OCI-LY7 (cell line): ENCODE measurements around the gene HPDL. TPM values are rescaled to one million over a fixed set of nuclear protein-coding genes. Genes with fewer than 3 reads are reported as not detected.

Source experiments
- BruUV-seq: library from RNA; stranded (reverse); fragments of 400-500 nt; replicated peaks from 2 replicates; lab custom pipeline; 2021; lab: Mats Ljungman, UMichigan
- CTCF ChIA-PET: fragments of 300-600 bp; sonication (Branson Sonifier 250); formaldehyde crosslinking; loops from one replicate; lab custom pipeline; 2022; ENCODE audit warnings: antibody characterized with exemption; ENCODE audit not compliant: unreplicated experiment; lab: Charles Lee
- POLR2A ChIA-PET: fragments of 300-600 bp; sonication (Branson Sonifier 250); formaldehyde crosslinking; loops from one replicate; lab custom pipeline; 2022; ENCODE audit warnings: antibody characterized with exemption; lab: Charles Lee
- DNase-seq: peaks from one replicate; pipeline ENCODE4 v3.0.0-alpha.2; 2015; ENCODE audit warnings: low spot score
- H2AFZ ChIP-seq: fragments of 200-600 bp; sonication (generic), shearing (Covaris generic); 2 replicates; pipeline ENCODE4 v1.6.1; 2014; ENCODE audit warnings: mild to moderate bottlenecking, antibody characterized with exemption, low read length, moderate library complexity
- H3K27ac ChIP-seq: fragments of 200-600 bp; sonication (generic); 2 replicates; pipeline ENCODE4 v1.5.1; 2014; ENCODE audit warnings: mixed run types, low read depth, mild to moderate bottlenecking, moderate library complexity, low read length, inconsistent platforms; ENCODE audit not compliant: poor library complexity, severe bottlenecking
- H3K36me3 ChIP-seq: fragments of 200-600 bp; sonication (generic); 2 replicates; pipeline ENCODE4 v1.6.1; 2014; ENCODE audit warnings: mild to moderate bottlenecking, antibody characterized with exemption, low read length, moderate library complexity, mixed read lengths; ENCODE audit not compliant: insufficient read depth
- H3K4me1 ChIP-seq: fragments of 200-600 bp; sonication (generic); 2 replicates; pipeline ENCODE4 v1.5.1; 2014; ENCODE audit warnings: mild to moderate bottlenecking, low read length; ENCODE audit not compliant: insufficient read depth, poor library complexity, severe bottlenecking
- H3K4me2 ChIP-seq: fragments of 200-600 bp; sonication (generic); 2 replicates; pipeline ENCODE4 v1.6.1; 2014; ENCODE audit warnings: mild to moderate bottlenecking, low read length
- H3K4me3 ChIP-seq: fragments of 200-600 bp; sonication (generic); 2 replicates; pipeline ENCODE4 v1.5.1; 2014; ENCODE audit warnings: mild to moderate bottlenecking, low read depth, low read length; ENCODE audit not compliant: poor library complexity, severe bottlenecking
- H3K79me2 ChIP-seq: fragments of 200-600 bp; sonication (generic); 2 replicates; pipeline ENCODE4 v1.6.1; 2016; ENCODE audit warnings: low read depth, mild to moderate bottlenecking, low read length, moderate library complexity, mixed read lengths; ENCODE audit not compliant: insufficient read depth
- H3K9me2 ChIP-seq: fragments of 200-600 bp; sonication (generic); 2 replicates; pipeline ENCODE4 v1.6.1; 2016; ENCODE audit warnings: mild to moderate bottlenecking, low read length, mixed read lengths; ENCODE audit not compliant: insufficient read depth
- H3K9me3 ChIP-seq: fragments of 200-600 bp; sonication (generic); 2 replicates; pipeline ENCODE4 v1.6.1; 2014; ENCODE audit warnings: mild to moderate bottlenecking, mixed run types, low read length, mixed read lengths
- H4K20me1 ChIP-seq: fragments of 200-600 bp; sonication (generic); 2 replicates; pipeline ENCODE4 v1.6.1; 2014; ENCODE audit warnings: mild to moderate bottlenecking, antibody characterized with exemption, low read length, moderate library complexity, mixed read lengths; ENCODE audit not compliant: insufficient read depth
- CTCF ChIP-seq: fragments of 200-600 bp; sonication (generic); conservative IDR thresholded peaks from 2 replicates; pipeline ENCODE4 v1.5.1; 2014; ENCODE audit warnings: mild to moderate bottlenecking, antibody characterized with exemption, low read length, moderate library complexity, mixed read lengths
- EZH2phosphoT487 ChIP-seq: fragments of 200-600 bp; sonication (generic); IDR thresholded peaks from 2 replicates; pipeline ENCODE4 v1.6.1; 2018; ENCODE audit warnings: low read depth, borderline replicate concordance, mild to moderate bottlenecking, mixed run types, antibody characterized with exemption, low read length, moderate library complexity, mixed read lengths
- intact Hi-C: fragments of 100-400 bp; cut with micrococcal nuclease; formaldehyde crosslinking; loops from one replicate; pipeline ENCODE4 v1.10.0; 2022; ENCODE audit not compliant: unreplicated experiment
- total RNA-seq, 2 experiments: library from RNA; depleted of rRNA in 1 of 2; stranded (reverse); fragments of >200 nt in 1 of 2; shearing (Covaris generic) in 1 of 2; gene quantifications; 2 replicates each; pipeline ENCODE4 v1.2.3, GENCODE V29; 2014 to 2022

HPDL gene
- total RNA-seq, 2 experiments from 2014 or later = 25.2 to 25.8 TPM

- Histone ChIP-seq H3K9me2 (no peaks in the 10 kb centered on the region), H2AFZ (no peak overlapping the region), H4K20me1 (no peaks in the 10 kb centered on the region), H3K27ac (no peak overlapping the region), H3K36me3 (no peaks in the 10 kb centered on the region), H3K4me2 (no peak overlapping the region), H3K79me2 (no peaks in the 10 kb centered on the region), H3K9me3 (peaks cover 11% of the 10 kb centered on the region; the same call in 1 of the 2 replicates), H3K4me3 (no peak overlapping the region), H3K4me1 (no peaks in the 10 kb centered on the region)
- POLR2A ChIA-PET = interaction anchor here (0.6 to 1.5 kb wide), 5 partner anchors 8 to 130 kb away, joined by 3 to 8 read pairs (median 3); no protein-coding TSS in a partner anchor
- TF ChIP-seq EZH2phosphoT487 (no peak), CTCF (no peak)
- intact Hi-C loops = no loop called here
- CTCF ChIA-PET = no interaction called here
- BruUV-seq = no TSS peak
- DNase-seq = no peak
Measured at GRCh38 chr1:45314266-45314665, 12.4 kb upstream of the HPDL start.

DNA sequence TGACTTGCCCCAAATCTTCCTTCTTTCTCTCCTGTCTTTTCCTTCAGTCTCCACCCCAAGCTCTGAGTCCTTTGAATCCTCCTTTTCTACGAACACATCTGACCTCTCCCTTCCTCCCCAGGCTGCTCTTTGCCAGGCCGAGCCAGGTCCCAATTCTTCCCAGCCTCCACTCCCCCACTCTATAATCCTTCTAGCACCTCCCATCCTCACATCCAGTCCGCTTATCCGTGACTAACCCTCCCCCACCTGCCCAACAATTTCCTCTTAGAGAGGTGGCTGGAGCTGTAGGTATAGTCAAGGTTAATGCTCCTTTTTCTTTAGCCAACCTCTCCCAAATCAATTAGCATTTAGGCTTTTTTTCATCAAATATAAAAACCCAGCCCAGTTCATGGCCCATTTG lies 9.5 kb upstream of the HPDL start:
- ChIA-PET CTCF (interaction anchor here (0.6 kb wide), 1 partner anchor 52 kb away, joined by 3 read pairs; no protein-coding TSS in a partner anchor), POLR2A (no interaction called here)
- no TSS peak for BruUV-seq
- Histone ChIP-seq H3K4me1 (peaks cover 8% of the 10 kb centered on the region), H2AFZ (no peak overlapping the region), H3K9me2 (no peaks in the 10 kb centered on the region), H3K36me3 (no peaks in the 10 kb centered on the region), H3K27ac (no peak overlapping the region), H3K4me2 (no peak overlapping the region), H3K9me3 (no peaks in the 10 kb centered on the region), H4K20me1 (no peaks in the 10 kb centered on the region), H3K4me3 (no peak overlapping the region), H3K79me2 (no peaks in the 10 kb centered on the region)
- DNase-seq = no peak
- intact Hi-C loops = no loop called here
- TF ChIP-seq CTCF = no peak
- TF ChIP-seq EZH2phosphoT487 = no peak

DNA sequence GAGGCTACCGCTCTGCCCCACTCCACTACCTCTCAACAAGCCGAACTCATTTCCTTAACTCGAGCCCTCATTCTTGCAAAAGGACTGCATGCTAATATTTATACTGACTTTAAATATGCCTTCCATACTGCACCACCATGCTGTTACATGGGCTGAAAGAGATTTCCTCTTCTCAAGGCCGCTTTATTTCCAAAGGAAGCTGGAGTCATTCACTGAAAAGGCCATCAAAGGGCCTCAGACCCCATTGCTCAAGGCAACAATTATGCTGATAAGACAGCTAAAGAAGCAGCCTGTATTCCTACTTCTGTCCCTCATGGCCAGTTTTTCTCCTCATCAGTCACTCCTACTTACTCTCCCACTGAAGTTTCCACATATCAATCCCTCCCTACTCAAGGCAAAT lies 6.9 kb upstream of the HPDL start:
- no peaks in the 10 kb centered on the region for H3K9me3 ChIP-seq
- H3K4me3 ChIP-seq = no peak overlapping the region
- ChIA-PET CTCF (no interaction called here), POLR2A (interaction anchor here (0.6 to 2.7 kb wide), 2 partner anchors 13 to 207 kb away, joined by 3 to 15 read pairs; no protein-coding TSS in a partner anchor)
- H4K20me1 ChIP-seq = no peaks in the 10 kb centered on the region
- H2AFZ ChIP-seq = no peak overlapping the region
- no TSS peak for BruUV-seq
- no peak overlapping the region for H3K27ac ChIP-seq
- H3K4me1 ChIP-seq = peaks cover 8% of the 10 kb centered on the region
- TF ChIP-seq CTCF (no peak), EZH2phosphoT487 (no peak)
- intact Hi-C loops = no loop called here
- no peaks in the 10 kb centered on the region for H3K9me2 ChIP-seq
- H3K4me2 ChIP-seq = no peak overlapping the region
- no peaks in the 10 kb centered on the region for H3K79me2 ChIP-seq
- DNase-seq = no peak
- no peaks in the 10 kb centered on the region for H3K36me3 ChIP-seq
